Central memory CD4-positive, alpha-beta T cell (primary cell): ENCODE results near the gene FOXK1.
A peak's percentile ranks its signal among the peaks of the same experiment; 100 is the strongest.
"Not testable (repeated sequence)": the region's sequence is repeated elsewhere in the genome, so short reads cannot be mapped to it uniquely, and the experiment has no call there.

ENCODE experiments used
- DNase-seq: peaks from one replicate; pipeline ENCODE4 v3.0.0; 2022

FOXK1 gene

GRCh38 chr7:4787947-4788626, 106.0 kb downstream of the FOXK1 start:
- no peak for DNase-seq

DNA sequence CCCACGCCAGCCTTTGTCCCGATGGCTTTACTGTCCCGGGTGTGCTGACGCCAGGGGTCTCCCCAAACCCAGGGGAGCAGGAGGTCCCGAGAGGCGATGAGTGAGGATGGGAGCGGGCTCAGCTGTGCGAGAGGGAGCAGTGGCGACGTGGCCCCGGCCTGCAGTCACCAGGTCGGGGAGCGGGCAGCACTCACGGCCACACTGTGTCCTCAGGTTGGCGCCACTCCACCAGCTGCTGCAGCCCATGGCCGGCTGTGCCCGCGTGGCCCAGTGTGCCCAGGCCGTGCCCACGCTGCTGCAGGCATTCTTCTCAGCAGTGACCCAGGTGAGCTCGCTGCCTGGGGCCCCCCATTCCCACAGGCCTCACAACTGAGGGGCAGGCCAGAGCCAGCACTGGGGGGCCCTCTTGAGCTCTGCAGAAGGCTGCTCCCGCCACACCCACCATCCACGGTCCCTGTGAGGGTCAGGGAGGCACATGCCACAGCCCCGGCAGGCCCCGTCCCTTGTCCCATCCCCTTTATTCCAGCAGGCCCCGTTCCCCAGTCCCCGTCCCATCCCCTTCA, 106.6 kb downstream of the FOXK1 start:
- DNase-seq: no peak

GRCh38 chr7:4789194-4790077, 107.3 kb downstream of the FOXK1 start:
- no peak for DNase-seq

DNA sequence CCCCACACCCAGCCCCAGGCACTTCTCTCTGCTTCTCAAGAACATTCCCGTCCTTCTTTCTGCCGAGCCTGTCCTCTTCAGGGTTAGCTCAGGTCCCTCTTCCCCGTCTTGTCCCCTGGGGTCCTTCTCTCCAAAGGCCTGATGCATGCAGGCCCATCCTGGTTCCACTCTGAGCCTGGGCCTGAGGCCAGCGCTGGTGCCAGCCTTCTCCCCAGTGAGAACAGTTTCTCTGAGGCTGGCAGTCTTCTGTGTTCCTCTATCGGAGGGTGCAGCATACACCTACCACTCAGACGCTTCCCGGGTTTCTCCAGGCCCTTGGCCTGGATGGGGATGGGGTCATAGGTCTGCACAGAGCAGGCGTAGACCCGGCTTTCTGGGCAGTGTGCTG, 108.0 kb downstream of the FOXK1 start:
- no peak for DNase-seq

DNA sequence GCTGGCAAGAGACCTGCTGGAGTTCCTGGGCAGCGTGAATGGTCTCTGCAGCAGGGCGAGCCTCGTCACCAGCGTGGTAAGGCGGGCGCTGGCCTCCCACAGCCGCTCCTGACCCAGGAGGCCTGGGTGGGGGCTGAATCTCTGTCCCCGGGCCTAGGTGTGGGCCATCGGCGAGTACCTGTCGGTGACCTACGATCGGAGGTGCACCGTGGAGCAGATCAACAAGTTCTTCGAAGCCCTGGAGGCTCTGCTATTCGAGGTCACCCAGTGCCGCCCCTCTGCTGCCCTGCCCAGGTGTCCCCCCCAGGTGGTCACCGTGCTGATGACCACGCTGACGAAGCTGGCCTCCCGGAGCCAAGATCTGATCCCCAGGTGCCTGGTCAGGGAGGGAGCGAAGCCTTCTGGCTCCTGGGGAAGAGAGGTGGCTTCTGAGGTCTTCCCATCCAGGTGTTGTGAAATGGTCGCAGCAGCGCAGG, 108.5 kb downstream of the FOXK1 start:
- no peak for DNase-seq

GRCh38 chr7:4791101-4791737, 109.1 kb downstream of the FOXK1 start:
- no peak for DNase-seq

DNA sequence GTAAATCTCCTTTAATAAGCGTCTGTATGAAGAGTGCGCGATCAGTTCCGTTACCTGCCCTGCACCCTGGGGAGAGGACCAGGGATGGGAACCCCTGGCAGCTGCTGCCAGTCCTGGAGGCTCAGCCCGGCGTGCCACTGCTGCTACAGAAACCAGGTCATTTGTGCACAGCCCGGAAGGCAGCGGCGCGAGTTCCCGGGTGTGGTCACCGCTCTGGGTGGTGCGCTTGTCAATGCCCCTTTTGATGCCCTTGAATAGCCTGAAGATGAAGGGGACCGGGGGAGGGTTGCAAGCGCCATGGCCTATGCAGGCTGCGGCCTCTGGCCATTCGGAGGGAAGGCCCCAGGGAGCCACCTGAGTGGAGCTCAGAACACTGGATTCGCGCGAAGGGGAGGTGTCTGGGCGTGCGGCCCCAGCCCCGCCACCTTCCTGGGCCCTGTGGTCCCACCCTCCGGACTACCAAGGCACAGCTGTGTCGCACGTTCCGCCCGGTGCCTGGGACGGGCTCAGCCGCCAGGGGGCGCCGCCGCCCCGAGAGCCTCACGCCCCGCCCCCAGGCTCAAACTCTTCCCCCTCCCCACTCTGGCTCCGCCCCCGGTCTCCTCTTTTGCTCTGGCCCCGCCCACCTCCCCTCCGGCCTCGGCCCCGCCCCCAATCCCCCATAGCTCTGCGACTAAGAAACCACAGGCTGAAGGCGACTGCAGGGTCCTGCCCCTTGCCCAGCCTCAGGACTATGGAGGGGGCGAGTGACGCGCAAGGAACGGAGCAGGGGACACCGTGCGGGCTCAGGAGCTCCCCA, 109.8 kb downstream of the FOXK1 start:
- DNase-seq: peak; percentile 71

- no peak for DNase-seq
Observed at GRCh38 chr7:4792537-4793126, 110.5 kb downstream of the FOXK1 start.

DNA sequence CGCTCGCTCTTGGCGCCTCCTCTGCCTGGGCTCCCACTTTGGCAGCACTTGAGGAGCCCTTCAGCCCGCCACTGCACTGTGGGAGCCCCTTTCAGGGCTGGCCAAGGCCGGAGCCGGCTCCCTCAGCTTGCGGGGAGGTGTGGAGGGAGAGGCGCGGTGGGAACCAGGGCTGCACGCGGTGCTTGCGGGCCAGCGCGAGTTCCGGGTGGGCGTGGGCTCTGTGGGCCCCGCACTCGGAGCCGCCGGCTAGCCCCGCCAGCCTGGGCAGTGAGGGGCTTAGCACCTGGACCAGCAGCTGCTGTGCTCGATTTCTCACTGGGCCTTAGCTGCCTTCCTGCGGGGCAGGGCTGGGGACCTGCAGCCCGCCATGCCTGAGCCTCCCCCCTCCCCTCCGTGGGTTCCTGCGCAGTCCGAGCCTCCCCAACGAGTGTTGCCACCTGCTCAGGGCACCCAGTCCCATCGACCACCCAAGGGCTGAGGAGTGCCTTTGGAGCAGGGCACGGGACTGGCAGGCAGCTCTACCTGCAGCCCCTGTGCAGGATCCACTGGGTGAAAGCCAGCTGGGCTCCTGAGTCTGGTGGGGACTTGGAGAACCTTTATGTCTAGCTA, 111.4 kb downstream of the FOXK1 start:
- not testable (repeated sequence) for DNase-seq

GRCh38 chr7:4794171-4794570, 112.1 kb downstream of the FOXK1 start:
- DNase-seq: not testable (repeated sequence)

DNA sequence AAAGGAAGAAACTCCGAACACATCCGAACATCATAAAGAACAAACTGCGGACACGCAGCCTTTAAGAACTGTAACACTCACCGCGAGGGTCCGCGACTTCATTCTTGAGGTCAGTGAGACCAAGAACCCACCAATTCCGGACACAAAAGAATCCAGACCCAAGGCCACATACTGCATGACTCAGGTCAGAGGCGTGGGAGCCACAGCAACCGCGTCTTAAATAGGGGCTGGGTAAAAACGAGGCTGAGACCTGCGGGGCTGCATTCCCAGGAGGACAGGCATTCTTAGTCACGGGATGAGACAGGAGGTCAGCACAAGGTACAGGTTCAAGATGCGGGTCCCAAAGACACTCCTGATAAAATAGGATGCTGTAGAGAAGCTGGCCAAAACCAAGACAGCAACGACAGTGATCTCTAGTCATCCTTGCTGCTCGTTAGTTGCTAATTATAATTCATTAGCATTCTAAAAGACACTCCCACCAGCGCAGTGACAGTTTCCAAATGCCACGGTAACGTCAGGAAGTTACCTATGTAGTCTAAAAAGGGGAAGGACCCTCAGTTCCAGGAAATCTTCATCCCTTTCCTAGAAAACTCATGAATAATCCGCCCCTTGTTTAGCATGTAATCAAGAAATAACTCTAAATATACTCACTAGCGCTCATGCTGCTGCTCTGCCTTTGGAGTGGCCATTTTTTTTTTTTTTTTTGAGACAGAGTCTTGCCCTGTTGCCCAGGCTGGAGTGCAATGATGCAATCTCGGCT, 112.7 kb downstream of the FOXK1 start:
- DNase-seq: no peak

DNA sequence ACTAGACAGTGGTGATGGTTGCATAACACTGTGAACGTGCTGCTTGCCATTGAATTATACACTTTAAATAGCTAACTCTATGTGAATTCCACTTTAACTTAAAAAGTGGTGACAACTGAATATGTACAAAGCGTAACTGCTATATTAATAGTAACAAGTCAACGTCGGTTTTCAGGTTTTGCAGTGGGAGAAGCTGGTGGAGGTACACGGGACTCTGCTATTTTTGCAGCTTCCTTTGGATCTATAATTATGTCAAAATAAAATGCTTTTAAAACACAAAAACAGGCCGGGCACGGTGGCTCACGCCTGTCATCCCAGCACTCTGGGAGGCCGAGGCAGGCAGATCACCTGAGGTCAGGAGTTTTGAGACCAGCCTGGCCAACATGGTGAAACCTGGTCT, 114.4 kb downstream of the FOXK1 start:
- DNase-seq: no peak

DNA sequence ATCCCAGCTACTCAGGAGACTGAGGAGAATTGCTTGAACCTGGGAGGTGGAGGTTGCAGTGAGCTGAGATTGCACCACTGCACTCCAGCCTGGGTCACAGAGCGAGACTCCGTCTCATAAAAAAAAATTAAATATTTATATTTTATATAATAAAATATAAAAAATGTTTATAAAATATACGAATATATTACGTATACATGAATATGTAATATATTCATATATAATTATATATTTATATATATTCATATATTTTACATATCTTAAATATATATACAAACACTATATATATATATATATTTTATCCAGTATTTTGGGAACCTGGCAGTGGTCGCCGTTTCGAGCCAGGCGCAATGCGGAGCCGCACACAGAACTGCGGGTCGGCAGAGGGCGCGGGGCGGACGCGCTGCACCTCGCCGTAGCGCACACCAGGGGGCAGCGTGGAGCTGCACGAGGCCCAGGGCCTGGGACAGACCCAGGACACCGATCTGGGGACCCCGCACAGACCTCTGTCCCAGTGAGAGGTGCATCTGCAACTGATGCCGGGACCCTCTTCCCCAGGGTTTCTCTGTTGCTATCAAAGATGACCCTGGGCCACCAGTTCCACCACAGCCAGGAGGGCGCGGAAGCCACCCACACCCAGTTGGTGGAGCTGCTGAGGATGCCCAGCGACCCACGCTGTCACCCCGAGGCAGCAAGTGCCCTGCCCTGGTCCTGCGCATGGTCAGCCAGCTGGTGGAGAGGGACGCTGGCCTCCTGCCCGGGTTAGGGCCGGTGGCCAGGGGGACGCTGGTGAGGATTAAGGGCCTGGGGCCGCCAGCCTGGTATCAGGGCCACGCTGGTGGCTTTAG, 116.0 kb downstream of the FOXK1 start:
- DNase-seq: peak; percentile 48

DNA sequence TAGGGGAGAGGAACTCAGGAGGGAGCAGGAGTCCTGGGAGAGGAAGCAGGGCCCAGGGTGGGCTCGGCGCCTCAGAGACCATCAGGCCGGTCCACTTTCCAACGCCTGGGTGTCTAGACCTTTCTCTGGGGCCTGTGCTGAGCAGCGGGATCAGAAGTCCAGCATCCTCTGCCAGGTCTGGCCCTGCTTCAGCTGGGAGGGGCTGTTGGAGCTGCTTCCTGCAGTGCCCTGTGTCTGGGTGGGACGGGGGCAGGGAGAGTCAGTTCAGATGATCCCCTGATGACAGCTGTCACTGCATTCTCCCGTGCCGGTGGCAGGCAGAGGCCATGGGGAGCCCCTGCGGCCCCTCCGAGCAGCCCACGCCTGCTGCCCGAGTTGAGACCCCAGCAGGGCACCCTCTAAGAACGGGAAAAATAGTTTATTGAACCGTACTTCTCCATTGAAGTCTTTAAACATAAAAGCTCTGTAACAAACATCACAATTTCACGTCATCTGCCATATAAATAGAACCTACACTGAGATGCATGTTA, 116.7 kb downstream of the FOXK1 start:
- no peak for DNase-seq

DNA sequence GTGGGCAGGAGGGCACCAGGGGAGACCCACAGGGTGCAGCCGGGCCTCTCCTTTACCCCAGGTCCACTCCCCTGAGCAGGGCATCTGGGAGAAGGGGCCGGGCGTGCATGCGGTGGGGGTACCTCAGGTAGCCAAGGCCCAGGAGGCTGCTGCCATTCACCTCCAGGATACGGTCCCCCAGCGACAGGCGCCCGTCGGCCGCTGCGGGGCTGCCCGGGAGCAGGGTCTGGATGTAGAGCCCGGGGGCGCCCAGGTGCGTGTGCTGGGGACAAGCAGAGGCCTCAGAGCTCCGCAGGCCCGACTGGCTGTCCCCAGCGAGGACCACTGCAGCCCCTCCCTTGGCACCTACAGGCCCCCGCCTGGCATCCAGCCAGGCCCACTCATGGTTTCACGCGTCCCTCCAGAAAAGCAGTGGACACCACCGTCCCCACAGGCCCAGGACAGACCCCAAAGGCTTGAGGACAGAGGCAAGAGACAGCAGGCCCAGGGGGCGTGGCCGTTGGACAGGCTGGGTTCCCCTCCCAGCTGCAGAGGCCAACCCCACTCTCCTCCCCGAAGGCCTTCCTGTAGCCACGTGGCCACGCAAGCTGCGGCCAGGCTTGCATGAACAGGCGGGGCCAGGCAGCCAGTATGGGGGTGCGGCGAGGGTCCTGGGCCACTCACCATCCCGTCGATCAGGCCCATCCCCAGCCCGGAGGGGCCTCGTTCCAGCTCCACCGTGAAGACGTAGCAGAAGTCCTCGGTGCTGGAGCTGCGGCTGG, 117.6 kb downstream of the FOXK1 start:
- no peak for DNase-seq

DNA sequence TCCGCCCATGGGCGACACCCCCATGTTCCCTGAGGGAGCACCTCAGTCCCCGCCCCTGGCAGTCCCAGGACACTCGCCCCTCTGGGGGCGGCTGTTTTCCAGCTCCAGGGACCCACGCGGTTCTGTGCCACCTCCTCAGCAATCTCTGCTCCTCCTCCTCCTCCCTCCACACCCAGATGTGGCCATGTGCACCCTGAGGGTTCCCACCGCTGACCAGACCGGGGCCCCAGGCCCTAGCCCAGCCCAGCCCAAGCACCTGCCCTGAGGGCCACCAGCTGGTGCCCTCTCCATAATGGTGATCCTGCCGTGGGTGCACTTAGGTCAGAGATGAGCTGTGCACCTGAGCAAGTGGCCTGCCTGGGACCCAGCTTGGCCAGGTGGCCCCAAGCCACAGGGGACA, 118.4 kb downstream of the FOXK1 start:
- DNase-seq: no peak

- DNase-seq: no peak
Observed at GRCh38 chr7:4800926-4801838, 119.1 kb downstream of the FOXK1 start.

- no peak for DNase-seq
Observed at GRCh38 chr7:4801839-4802231, 119.7 kb downstream of the FOXK1 start.
